ENCODE data around the gene HMBS. TPM values are rescaled to one million over a fixed set of nuclear protein-coding genes. Genes with fewer than 3 reads are reported as not detected.
A peak's percentile ranks its signal among the peaks of the same experiment; 100 is the strongest.
"Not testable (repeated sequence)": the region's sequence is repeated elsewhere in the genome, so short reads cannot be mapped to it uniquely, and the experiment has no call there.

Gene HMBS
- total and polyA plus RNA-seq, 11 donors: 8.1 to 34.0 (median 16.6) TPM

DNA sequence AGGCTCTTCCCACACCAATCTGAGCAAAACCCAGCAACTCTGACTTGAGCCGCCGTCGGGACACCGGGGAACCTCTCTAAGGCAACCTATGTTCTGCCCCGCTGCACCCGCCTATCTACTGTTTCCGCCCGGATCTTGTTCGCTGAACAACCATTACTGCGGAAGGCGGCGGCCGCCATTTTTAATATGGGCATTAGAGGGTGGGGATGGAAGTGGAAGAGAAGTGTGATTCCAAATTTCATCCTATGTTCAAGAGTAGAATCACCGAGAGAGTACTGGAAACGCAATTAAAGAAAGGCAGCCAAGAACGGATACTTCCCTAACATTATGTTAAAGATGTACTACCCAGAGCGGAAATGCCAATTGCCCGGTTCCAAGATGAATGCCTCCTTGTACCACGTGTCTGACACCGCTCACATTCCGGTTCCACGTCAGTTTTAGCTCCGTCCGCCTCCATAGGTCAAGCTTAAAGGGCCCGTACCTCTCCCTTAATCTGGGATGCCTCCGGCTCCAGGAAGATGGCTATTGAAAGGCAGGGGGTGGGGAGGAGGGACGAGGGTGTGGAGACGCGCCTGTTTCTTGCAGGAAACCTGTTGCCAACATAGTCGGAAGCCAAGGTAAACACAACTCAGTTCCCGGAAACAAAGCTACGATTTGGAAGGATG lies 17.2 kb downstream of the HMBS start, which contains the start of gene DPAGT1:
Gene DPAGT1 (minus strand): TSS at position 95 of the 665 bp plus-strand sequence. CDS start 198 bp downstream, outside the sequence.
- H3K4me1 ChIP-seq: peaks cover 8 to 43% (median 34%) of the 10 kb centered on the region in 12 donors
- peak within 1 kb of the TSS; percentile 56 to 94 (median 84) for H3K4me3 ChIP-seq
- no peaks in the 10 kb centered on the region for H3K9me3 ChIP-seq
- H3K27ac ChIP-seq: peak within 1 kb of the TSS; percentile 78 to 97 (median 92)
- H3K27me3 ChIP-seq: no peaks in the 10 kb centered on the region
- H3K36me3 ChIP-seq: peaks cover 0 to 22% (median 15%) of the 10 kb centered on the region in 9 donors
- TF ChIP-seq POLR2A (IDR thresholded peaks at IDR 0.05) (no peak), CTCF (IDR thresholded peaks at IDR 0.05) (no peak)
- 0 to 1% (median 0%) methylated on average over 31 to 32 of the region's 32 CpGs for WGBS, 4 donors
- peak; percentile 89 to 94 (median 92) for DNase-seq
- intact Hi-C loops (cut with DNase I): loop anchor here in 4 of 10 donors (2.0 to 10.0 kb wide), 5 partner anchors 35 to 233 kb away; partner anchors contain the start of genes MCAM (in 1 of the 4), RNF26 (in 1 of the 4) and VPS11 (in 1 of the 4)
- ATAC-seq: peak; percentile 93 to 97 (median 96)

GRCh38 chr11:119103161-119103664 lies 18.5 kb downstream of the HMBS start:
- ATAC-seq, H3K27me3 ChIP-seq, H3K9me3 ChIP-seq, DNase-seq, H3K36me3 ChIP-seq: not testable (repeated sequence)
- 77 to 82% (median 80%) methylated on average over 17 to 18 of the region's 18 CpGs for WGBS, 4 donors
- Histone ChIP-seq H3K4me1 (peaks cover 8 to 47% (median 38%) of the 10 kb centered on the region in 12 donors), H3K27ac (peak overlapping the region; percentile 78 to 97 (median 92)), H3K4me3 (peak overlapping the region in 11 of 12 donors; percentile 38 to 94 (median 86))
- intact Hi-C loops (cut with DNase I): loop anchor here in 4 of 10 donors (2.0 to 10.0 kb wide), 5 partner anchors 36 to 232 kb away; partner anchors contain the start of genes MCAM (in 1 of the 4), RNF26 (in 1 of the 4) and VPS11 (in 1 of the 4)

- H3K27me3 ChIP-seq: no peaks in the 10 kb centered on the region
- no peaks in the 10 kb centered on the region for H3K9me3 ChIP-seq
- H3K27ac ChIP-seq: peak overlapping the region in 6 of 12 donors; percentile 23 to 97 (median 94)
- H3K36me3 ChIP-seq: peaks cover 0 to 3% (median 0%) of the 10 kb centered on the region in 9 donors
- no peak overlapping the region for H3K4me3 ChIP-seq
- H3K4me1 ChIP-seq: peaks cover 8 to 53% (median 42%) of the 10 kb centered on the region in 12 donors
- DNase-seq: no peak
- intact Hi-C loops (cut with DNase I): loop anchor here in 4 of 10 donors (2.0 to 10.0 kb wide), 5 partner anchors 37 to 231 kb away; partner anchors contain the start of genes MCAM (in 1 of the 4), RNF26 (in 1 of the 4) and VPS11 (in 1 of the 4)
- no peak for ATAC-seq
- 54 to 58% (median 55%) methylated on average over 4 of the region's 4 CpGs for WGBS, 4 donors
- TF ChIP-seq CTCF (IDR thresholded peaks at IDR 0.05) (no peak), POLR2A (IDR thresholded peaks at IDR 0.05) (no peak)
Observed at GRCh38 chr11:119103793-119104192, 19.1 kb downstream of the HMBS start.

DNA sequence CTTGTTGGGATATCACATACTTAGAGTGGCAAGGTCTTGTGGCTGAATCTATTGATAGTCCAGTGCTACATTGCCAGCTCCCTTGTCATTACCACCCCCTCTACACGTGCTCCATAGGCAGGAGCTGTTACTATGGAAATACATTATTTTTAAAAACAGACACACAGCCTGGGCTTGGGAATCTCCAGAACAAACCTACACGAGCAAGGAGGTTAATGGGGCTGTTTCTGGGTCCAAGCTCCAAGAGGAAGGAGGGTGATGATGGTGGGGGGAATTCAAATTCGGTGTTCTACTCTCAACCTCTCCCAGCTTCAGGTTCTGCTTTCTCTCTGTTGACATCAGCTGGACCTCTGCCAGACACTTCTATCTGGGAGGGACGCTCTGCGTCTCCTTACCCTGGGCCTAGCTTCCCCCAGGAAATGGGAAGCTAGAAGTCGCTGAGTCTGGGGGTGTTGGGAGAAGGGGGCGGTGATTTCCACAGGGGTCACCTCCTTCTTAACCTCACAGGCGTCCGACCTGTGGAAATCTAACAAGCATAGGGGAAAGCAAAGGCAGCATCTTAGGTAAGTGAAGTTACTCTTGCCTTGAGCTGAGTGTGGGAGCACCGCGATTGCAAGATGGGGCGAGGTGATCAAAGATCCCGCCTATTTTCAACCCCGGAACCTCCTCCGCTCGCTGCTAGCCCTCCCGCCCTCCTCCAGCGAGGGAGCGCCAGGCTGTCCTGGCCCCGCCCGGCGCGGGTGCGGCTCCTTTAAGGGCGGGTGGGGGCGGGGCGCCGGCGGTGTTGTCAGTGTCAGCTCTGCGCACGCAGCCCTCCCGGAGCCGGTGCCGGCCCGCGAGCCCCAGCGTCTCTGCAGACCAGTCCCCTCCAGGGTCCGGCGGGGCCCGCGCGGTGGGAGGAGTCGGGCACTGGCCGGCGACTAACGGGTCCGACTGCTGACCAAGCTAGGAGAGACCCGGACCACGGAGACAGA lies 22.2 kb downstream of the HMBS start, which contains the start of gene C2CD2L:
Gene C2CD2L (plus strand): TSS at position 781 of the 974 bp plus-strand sequence. CDS start 398 bp downstream, outside the sequence.
- Histone ChIP-seq H3K36me3 (peaks cover 0 to 21% (median 9%) of the 10 kb centered on the region in 9 donors), H3K9me3 (no peaks in the 10 kb centered on the region), H3K4me3 (peak within 1 kb of the TSS; percentile 78 to 99 (median 96)), H3K27ac (peak within 1 kb of the TSS; percentile 52 to 93 (median 76)), H3K4me1 (peaks cover 0 to 53% (median 34%) of the 10 kb centered on the region in 12 donors), H3K27me3 (no peaks in the 10 kb centered on the region)
- peak; percentile 85 to 95 (median 94) for ATAC-seq
- WGBS, 4 donors: 0 to 1% (median 1%) methylated on average over 23 to 49 of the region's 49 CpGs
- intact Hi-C loops (cut with DNase I): loop anchor here in 2 of 10 donors (2.0 to 10.0 kb wide), 2 partner anchors 62 to 228 kb away; partner anchors contain the start of genes NLRX1 (in 1 of the 2) and RNF26 (in 1 of the 2)
- peak; percentile 90 to 96 (median 93) for DNase-seq
- peak in 1 of 2 donors; percentile 71 for TF ChIP-seq POLR2A (IDR thresholded peaks at IDR 0.05)
- no peak for TF ChIP-seq CTCF (IDR thresholded peaks at IDR 0.05)

Data from heart left ventricle (tissue), 16 donors.